Panc1 (cell line): ENCODE results near the gene ACMSD.

Experiments
- POLR2AphosphoS5 ChIP-seq: IDR thresholded peaks from 2 replicates; pipeline ENCODE4 v1.6.1; 2012; ENCODE audit warnings: mild to moderate bottlenecking, low read depth, low read length, moderate library complexity
- TCF7L2 ChIP-seq: IDR thresholded peaks from 2 replicates; pipeline ENCODE4 v1.6.1; 2011; ENCODE audit warnings: mild to moderate bottlenecking, low read depth, low read length, inconsistent platforms
- TF ChIP-seq, protein P1 (sequence below): fragments of 450-650 bp; IDR thresholded peaks from 2 replicates; pipeline ENCODE4 v1.5.1; 2017; ENCODE audit warnings: mild to moderate bottlenecking
- TF ChIP-seq, protein P2 (sequence below), 2 experiments: IDR thresholded peaks; 2 replicates each; pipeline ENCODE4 v1.6.1; 2011 to 2012; ENCODE audit warnings: low read depth in 2 of 2, control low read depth in 1 of 2, low read length in 1 of 2, mild to moderate bottlenecking in 1 of 2, moderate library complexity in 1 of 2; ENCODE audit not compliant: insufficient read depth in 1 of 2

DNA sequence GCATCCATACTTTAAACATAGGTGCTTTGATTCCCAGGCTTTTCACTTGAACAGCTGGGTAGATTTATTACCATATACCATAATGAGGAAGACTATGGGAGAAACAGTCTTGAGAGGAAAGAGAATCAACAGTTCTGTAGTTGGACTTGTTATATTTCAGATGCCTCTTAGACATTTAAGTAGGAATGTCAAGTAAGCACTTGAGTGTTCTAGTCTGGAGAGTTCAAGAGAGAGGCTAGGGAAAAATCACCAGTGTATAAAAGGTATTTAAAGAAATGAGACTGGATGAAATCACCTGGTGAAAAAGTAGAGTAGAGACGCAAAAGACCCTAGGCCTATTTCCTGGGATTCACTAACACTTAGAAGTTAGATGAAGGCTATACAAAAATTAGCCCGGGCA, 66.8 kb downstream of the ACMSD start:
- TF ChIP-seq TCF7L2: no peak
- TF ChIP-seq, protein P1, sequence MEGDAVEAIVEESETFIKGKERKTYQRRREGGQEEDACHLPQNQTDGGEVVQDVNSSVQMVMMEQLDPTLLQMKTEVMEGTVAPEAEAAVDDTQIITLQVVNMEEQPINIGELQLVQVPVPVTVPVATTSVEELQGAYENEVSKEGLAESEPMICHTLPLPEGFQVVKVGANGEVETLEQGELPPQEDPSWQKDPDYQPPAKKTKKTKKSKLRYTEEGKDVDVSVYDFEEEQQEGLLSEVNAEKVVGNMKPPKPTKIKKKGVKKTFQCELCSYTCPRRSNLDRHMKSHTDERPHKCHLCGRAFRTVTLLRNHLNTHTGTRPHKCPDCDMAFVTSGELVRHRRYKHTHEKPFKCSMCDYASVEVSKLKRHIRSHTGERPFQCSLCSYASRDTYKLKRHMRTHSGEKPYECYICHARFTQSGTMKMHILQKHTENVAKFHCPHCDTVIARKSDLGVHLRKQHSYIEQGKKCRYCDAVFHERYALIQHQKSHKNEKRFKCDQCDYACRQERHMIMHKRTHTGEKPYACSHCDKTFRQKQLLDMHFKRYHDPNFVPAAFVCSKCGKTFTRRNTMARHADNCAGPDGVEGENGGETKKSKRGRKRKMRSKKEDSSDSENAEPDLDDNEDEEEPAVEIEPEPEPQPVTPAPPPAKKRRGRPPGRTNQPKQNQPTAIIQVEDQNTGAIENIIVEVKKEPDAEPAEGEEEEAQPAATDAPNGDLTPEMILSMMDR: no peak
- no peak for TF ChIP-seq POLR2AphosphoS5
- TF ChIP-seq, protein P2, sequence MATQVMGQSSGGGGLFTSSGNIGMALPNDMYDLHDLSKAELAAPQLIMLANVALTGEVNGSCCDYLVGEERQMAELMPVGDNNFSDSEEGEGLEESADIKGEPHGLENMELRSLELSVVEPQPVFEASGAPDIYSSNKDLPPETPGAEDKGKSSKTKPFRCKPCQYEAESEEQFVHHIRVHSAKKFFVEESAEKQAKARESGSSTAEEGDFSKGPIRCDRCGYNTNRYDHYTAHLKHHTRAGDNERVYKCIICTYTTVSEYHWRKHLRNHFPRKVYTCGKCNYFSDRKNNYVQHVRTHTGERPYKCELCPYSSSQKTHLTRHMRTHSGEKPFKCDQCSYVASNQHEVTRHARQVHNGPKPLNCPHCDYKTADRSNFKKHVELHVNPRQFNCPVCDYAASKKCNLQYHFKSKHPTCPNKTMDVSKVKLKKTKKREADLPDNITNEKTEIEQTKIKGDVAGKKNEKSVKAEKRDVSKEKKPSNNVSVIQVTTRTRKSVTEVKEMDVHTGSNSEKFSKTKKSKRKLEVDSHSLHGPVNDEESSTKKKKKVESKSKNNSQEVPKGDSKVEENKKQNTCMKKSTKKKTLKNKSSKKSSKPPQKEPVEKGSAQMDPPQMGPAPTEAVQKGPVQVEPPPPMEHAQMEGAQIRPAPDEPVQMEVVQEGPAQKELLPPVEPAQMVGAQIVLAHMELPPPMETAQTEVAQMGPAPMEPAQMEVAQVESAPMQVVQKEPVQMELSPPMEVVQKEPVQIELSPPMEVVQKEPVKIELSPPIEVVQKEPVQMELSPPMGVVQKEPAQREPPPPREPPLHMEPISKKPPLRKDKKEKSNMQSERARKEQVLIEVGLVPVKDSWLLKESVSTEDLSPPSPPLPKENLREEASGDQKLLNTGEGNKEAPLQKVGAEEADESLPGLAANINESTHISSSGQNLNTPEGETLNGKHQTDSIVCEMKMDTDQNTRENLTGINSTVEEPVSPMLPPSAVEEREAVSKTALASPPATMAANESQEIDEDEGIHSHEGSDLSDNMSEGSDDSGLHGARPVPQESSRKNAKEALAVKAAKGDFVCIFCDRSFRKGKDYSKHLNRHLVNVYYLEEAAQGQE (IDR thresholded peaks at IDR 0.05; ENCODE audit: insufficient read depth in 1 of 2, low read depth in 2 of 2, low read length in 1 of 2): no peak
